ENCODE results near the gene SLC45A1. TPM values are rescaled to one million over a fixed set of nuclear protein-coding genes. Genes with fewer than 3 reads are reported as not detected.
A peak's percentile ranks its signal among the peaks of the same experiment; 100 is the strongest.

SLC45A1 gene
- total RNA-seq, 2 experiments from 2014 or later, result 0.48 to 0.49 TPM

GRCh38 chr1:8382608-8383505 is 64.9 kb downstream of the SLC45A1 start:
- ATAC-seq (no peak), DNase-seq (no peak)
- peaks cover 23% of the 10 kb centered on the region for H3K36me3 Mint-ChIP-seq (ENCODE audit: low read depth)
- H3K27me3 Mint-ChIP-seq, result no peaks in the 10 kb centered on the region
- peaks cover 87% of the 10 kb centered on the region for H3K4me1 Mint-ChIP-seq
- H3K4me3 Mint-ChIP-seq, result peak overlapping the region; percentile 56
- CTCF ChIA-PET, result interaction anchor here (0.7 to 2.8 kb wide), 7 partner anchors 11 to 716 kb away, joined by 3 to 19 read pairs (median 3); no protein-coding TSS in a partner anchor
- no peaks in the 10 kb centered on the region for H3K9me3 Mint-ChIP-seq (ENCODE audit: low read depth)
- intact Hi-C loops (cut with DNase I, micrococcal nuclease), result no loop called here
- POLR2A ChIA-PET, result interaction anchor here (0.7 kb wide), 1 partner anchor 9 kb away, joined by 3 read pairs; no protein-coding TSS in a partner anchor
- peak overlapping the region; percentile 81 for H3K27ac Mint-ChIP-seq

GRCh38 chr1:8384088-8384487 is 66.2 kb downstream of the SLC45A1 start:
- DNase-seq, result no peak
- no peak overlapping the region for H3K4me3 Mint-ChIP-seq
- H3K27me3 Mint-ChIP-seq, result no peaks in the 10 kb centered on the region
- peaks cover 30% of the 10 kb centered on the region for H3K36me3 Mint-ChIP-seq (ENCODE audit: low read depth)
- intact Hi-C loops (cut with DNase I, micrococcal nuclease), result no loop called here
- CTCF ChIA-PET, result interaction anchor here (0.6 to 0.7 kb wide), 2 partner anchors 23 to 332 kb away, joined by 3 read pairs; no protein-coding TSS in a partner anchor
- ATAC-seq, result no peak
- POLR2A ChIA-PET, result no interaction called here
- no peaks in the 10 kb centered on the region for H3K9me3 Mint-ChIP-seq (ENCODE audit: low read depth)
- H3K4me1 Mint-ChIP-seq, result peaks cover 82% of the 10 kb centered on the region
- peak overlapping the region; percentile 76 for H3K27ac Mint-ChIP-seq

GRCh38 chr1:8384577-8384976 is 66.7 kb downstream of the SLC45A1 start:
- DNase-seq (no peak), ATAC-seq (peak; percentile 63)
- intact Hi-C loops (cut with DNase I, micrococcal nuclease), result no loop called here
- ChIA-PET CTCF (interaction anchor here (0.6 to 0.7 kb wide), 2 partner anchors 23 to 332 kb away, joined by 3 read pairs; no protein-coding TSS in a partner anchor), POLR2A (no interaction called here)
- H3K27ac Mint-ChIP-seq, result peak overlapping the region; percentile 76
- no peak overlapping the region for H3K4me3 Mint-ChIP-seq
- peaks cover 35% of the 10 kb centered on the region for H3K36me3 Mint-ChIP-seq (ENCODE audit: low read depth)
- no peaks in the 10 kb centered on the region for H3K27me3 Mint-ChIP-seq
- H3K4me1 Mint-ChIP-seq, result peaks cover 82% of the 10 kb centered on the region
- H3K9me3 Mint-ChIP-seq (ENCODE audit: low read depth), result no peaks in the 10 kb centered on the region

GRCh38 chr1:8386247-8386646 is 68.3 kb downstream of the SLC45A1 start:
- intact Hi-C loops (cut with DNase I, micrococcal nuclease), result loop anchor here in 1 of 2 experiments (5.0 kb wide), 1 partner anchor 36 kb away; no protein-coding TSS in a partner anchor
- ChIA-PET CTCF (interaction anchor here (1.0 to 2.1 kb wide), 5 partner anchors 8 to 35 kb away, joined by 3 to 10 read pairs (median 4); no protein-coding TSS in a partner anchor), POLR2A (no interaction called here)
- ATAC-seq (no peak), DNase-seq (no peak)
- Mint-ChIP-seq H3K9me3 (ENCODE audit: low read depth) (no peaks in the 10 kb centered on the region), H3K27ac (peak overlapping the region; percentile 16), H3K36me3 (ENCODE audit: low read depth) (peaks cover 35% of the 10 kb centered on the region), H3K4me1 (peaks cover 83% of the 10 kb centered on the region), H3K27me3 (no peaks in the 10 kb centered on the region), H3K4me3 (no peak overlapping the region)

- no peak for DNase-seq
- no peak for ATAC-seq
- H3K27ac Mint-ChIP-seq, result no peak overlapping the region
- H3K4me3 Mint-ChIP-seq, result no peak overlapping the region
- H3K9me3 Mint-ChIP-seq (ENCODE audit: low read depth), result no peaks in the 10 kb centered on the region
- POLR2A ChIA-PET, result interaction anchor here (0.7 kb wide), 1 partner anchor 55 kb away, joined by 3 read pairs; no protein-coding TSS in a partner anchor
- peaks cover 42% of the 10 kb centered on the region for H3K36me3 Mint-ChIP-seq (ENCODE audit: low read depth)
- H3K4me1 Mint-ChIP-seq, result peaks cover 82% of the 10 kb centered on the region
- intact Hi-C loops (cut with DNase I, micrococcal nuclease), result loop anchor here in 1 of 2 experiments (5.0 kb wide), 1 partner anchor 33 kb away; no protein-coding TSS in a partner anchor
- CTCF ChIA-PET, result interaction anchor here (0.8 kb wide), 1 partner anchor 39 kb away, joined by 3 read pairs; no protein-coding TSS in a partner anchor
- H3K27me3 Mint-ChIP-seq, result no peaks in the 10 kb centered on the region
These were observed 71.0 kb downstream of the SLC45A1 start for GRCh38 chr1:8388732-8389562.

- peak; percentile 91 for ATAC-seq
- peak overlapping the region; percentile 58 for H3K27ac Mint-ChIP-seq
- POLR2A ChIA-PET, result no interaction called here
- H3K36me3 Mint-ChIP-seq (ENCODE audit: low read depth), result peaks cover 34% of the 10 kb centered on the region
- H3K4me3 Mint-ChIP-seq, result no peak overlapping the region
- CTCF ChIA-PET, result interaction anchor here (0.7 to 0.8 kb wide), 2 partner anchors 20 to 38 kb away, joined by 3 to 4 read pairs; no protein-coding TSS in a partner anchor
- intact Hi-C loops (cut with DNase I, micrococcal nuclease), result loop anchor here in 1 of 2 experiments (5.0 kb wide), 1 partner anchor 32 kb away; no protein-coding TSS in a partner anchor
- no peaks in the 10 kb centered on the region for H3K27me3 Mint-ChIP-seq
- H3K4me1 Mint-ChIP-seq, result peaks cover 81% of the 10 kb centered on the region
- H3K9me3 Mint-ChIP-seq (ENCODE audit: low read depth), result no peaks in the 10 kb centered on the region
- peak; percentile 69 for DNase-seq
These were observed 72.1 kb downstream of the SLC45A1 start for GRCh38 chr1:8389958-8390535.

- peaks cover 82% of the 10 kb centered on the region for H3K4me1 Mint-ChIP-seq
- CTCF ChIA-PET, result interaction anchor here (0.6 to 0.7 kb wide), 2 partner anchors 20 to 79 kb away, joined by 3 to 4 read pairs; no protein-coding TSS in a partner anchor
- no peak for ATAC-seq
- no peaks in the 10 kb centered on the region for H3K9me3 Mint-ChIP-seq (ENCODE audit: low read depth)
- DNase-seq, result no peak
- peak overlapping the region; percentile 53 for H3K27ac Mint-ChIP-seq
- H3K36me3 Mint-ChIP-seq (ENCODE audit: low read depth), result peaks cover 35% of the 10 kb centered on the region
- intact Hi-C loops (cut with DNase I, micrococcal nuclease), result no loop called here
- no peaks in the 10 kb centered on the region for H3K27me3 Mint-ChIP-seq
- H3K4me3 Mint-ChIP-seq, result no peak overlapping the region
- POLR2A ChIA-PET, result no interaction called here
These were observed 72.8 kb downstream of the SLC45A1 start for GRCh38 chr1:8390707-8391106.

GRCh38 chr1:8392522-8392921 is 74.6 kb downstream of the SLC45A1 start:
- peaks cover 42% of the 10 kb centered on the region for H3K36me3 Mint-ChIP-seq (ENCODE audit: low read depth)
- peaks cover 86% of the 10 kb centered on the region for H3K4me1 Mint-ChIP-seq
- POLR2A ChIA-PET, result no interaction called here
- ATAC-seq, result no peak
- no peaks in the 10 kb centered on the region for H3K27me3 Mint-ChIP-seq
- H3K9me3 Mint-ChIP-seq (ENCODE audit: low read depth), result no peaks in the 10 kb centered on the region
- H3K27ac Mint-ChIP-seq, result peak overlapping the region; percentile 44
- H3K4me3 Mint-ChIP-seq, result no peak overlapping the region
- CTCF ChIA-PET, result interaction anchor here (0.5 kb wide), 2 partner anchors 370 to 471 kb away, joined by 3 to 4 read pairs; no protein-coding TSS in a partner anchor
- intact Hi-C loops (cut with DNase I, micrococcal nuclease), result no loop called here
- no peak for DNase-seq
